ENCODE measurements around the gene KITLG.
"Not testable (repeated sequence)": the region's sequence is repeated elsewhere in the genome, so short reads cannot be mapped to it uniquely, and the experiment has no call there.

KITLG gene

DNA sequence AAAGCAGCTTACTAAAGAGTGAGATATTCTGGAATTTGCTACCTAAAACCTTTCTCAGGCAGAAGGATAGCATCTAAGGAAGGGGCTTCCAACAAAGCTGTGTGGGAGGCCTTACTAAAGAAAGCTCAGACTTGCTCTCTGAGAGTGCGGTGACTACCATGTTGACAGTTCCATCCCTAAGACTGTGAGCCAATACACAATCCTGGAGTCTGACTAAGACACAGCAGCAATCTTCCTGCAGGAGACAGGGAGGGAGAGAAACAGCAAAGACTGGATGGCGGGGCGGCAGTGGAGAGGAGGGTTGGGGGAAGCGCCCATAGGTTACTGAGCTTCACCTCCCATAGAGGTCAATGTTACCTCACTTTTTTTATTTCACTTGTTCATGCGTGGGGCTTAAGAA lies 70.9 kb downstream of the KITLG start:
- DNase-seq (ENCODE audit: extremely low read depth, insufficient read length), result no peak
- Histone ChIP-seq H3K4me3 (replicated peaks; ENCODE audit: low read depth, low read length) (no peak overlapping the region), H3K36me3 (ENCODE audit: control insufficient read depth, insufficient read depth, low read length) (no peaks in the 10 kb centered on the region), H3K27me3 (replicated peaks; ENCODE audit: control insufficient read depth, insufficient read depth, low read length) (no peaks in the 10 kb centered on the region)
- TF ChIP-seq, protein P1, sequence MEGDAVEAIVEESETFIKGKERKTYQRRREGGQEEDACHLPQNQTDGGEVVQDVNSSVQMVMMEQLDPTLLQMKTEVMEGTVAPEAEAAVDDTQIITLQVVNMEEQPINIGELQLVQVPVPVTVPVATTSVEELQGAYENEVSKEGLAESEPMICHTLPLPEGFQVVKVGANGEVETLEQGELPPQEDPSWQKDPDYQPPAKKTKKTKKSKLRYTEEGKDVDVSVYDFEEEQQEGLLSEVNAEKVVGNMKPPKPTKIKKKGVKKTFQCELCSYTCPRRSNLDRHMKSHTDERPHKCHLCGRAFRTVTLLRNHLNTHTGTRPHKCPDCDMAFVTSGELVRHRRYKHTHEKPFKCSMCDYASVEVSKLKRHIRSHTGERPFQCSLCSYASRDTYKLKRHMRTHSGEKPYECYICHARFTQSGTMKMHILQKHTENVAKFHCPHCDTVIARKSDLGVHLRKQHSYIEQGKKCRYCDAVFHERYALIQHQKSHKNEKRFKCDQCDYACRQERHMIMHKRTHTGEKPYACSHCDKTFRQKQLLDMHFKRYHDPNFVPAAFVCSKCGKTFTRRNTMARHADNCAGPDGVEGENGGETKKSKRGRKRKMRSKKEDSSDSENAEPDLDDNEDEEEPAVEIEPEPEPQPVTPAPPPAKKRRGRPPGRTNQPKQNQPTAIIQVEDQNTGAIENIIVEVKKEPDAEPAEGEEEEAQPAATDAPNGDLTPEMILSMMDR (IDR thresholded peaks at IDR 0.05; ENCODE audit: insufficient read depth, low read length, poor library complexity, severe bottlenecking), result no peak

DNA sequence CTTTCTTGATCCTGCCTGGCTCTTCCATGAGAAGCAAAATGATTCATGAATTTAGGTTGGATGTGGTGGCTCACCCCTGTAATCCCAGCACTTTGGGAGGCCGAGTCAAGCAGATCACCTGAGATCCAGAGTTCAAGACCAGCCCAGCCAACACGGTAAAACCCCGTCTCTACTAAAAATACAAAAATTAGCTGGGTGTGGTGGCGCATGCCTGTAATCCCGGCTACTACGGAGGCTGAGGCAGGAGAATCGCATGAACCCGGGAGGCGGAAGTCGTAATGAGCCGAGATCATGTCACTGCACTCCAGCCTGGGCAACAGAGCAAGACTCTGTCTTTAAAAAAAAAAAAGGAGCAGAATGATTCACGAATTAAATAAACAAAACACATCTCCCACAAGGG lies 72.4 kb downstream of the KITLG start:
- H3K36me3 ChIP-seq (ENCODE audit: control insufficient read depth, insufficient read depth, low read length); H3K27me3 ChIP-seq (replicated peaks; ENCODE audit: control insufficient read depth, insufficient read depth, low read length); H3K4me3 ChIP-seq (replicated peaks; ENCODE audit: low read depth, low read length); DNase-seq (ENCODE audit: extremely low read depth, insufficient read length): not testable (repeated sequence)

DNA sequence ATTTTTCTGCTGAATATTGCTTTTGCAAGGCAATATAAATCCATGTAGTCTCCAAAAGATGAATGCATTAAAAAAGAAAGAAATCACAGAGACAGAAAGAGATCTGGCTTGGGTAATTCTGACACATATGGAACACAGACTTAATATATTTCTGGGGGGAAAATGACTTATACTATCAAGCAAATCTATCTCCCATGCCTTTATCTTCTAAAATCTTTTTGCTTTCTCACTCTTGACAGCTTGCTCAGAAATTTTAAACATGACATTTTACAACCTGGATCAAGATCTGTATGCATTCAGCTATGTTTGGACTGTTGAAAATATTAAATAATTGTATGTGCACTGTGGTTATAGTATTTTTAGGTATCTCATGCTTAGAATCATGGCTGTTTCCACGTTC lies 73.0 kb downstream of the KITLG start:
- Histone ChIP-seq H3K36me3 (ENCODE audit: control insufficient read depth, insufficient read depth, low read length) (no peaks in the 10 kb centered on the region), H3K4me3 (replicated peaks; ENCODE audit: low read depth, low read length) (no peak overlapping the region), H3K27me3 (replicated peaks; ENCODE audit: control insufficient read depth, insufficient read depth, low read length) (no peaks in the 10 kb centered on the region)
- DNase-seq (ENCODE audit: extremely low read depth, insufficient read length), result no peak
- TF ChIP-seq, protein P1 (IDR thresholded peaks at IDR 0.05; ENCODE audit: insufficient read depth, low read length, poor library complexity, severe bottlenecking), result no peak

DNA sequence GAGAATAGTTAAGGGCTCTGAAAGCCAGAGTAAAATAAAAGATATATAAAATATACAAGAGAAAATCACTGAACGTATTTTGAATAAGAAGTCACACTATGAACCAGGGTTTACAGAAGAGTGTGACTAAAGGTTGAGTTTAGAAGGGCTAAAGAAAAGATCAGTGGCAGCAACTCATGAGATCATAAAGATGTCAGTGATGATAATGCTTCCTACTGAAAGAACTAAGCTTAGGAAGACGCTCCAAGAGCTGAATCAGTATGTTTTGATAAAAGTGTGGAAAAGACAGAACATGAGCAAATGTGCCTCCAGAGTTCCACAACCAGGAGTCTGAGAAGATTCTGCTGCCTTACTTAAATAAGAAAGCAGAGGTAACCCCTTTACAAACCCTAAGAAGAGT lies 74.6 kb downstream of the KITLG start:
- Histone ChIP-seq H3K4me3 (replicated peaks; ENCODE audit: low read depth, low read length) (no peak overlapping the region), H3K36me3 (ENCODE audit: control insufficient read depth, insufficient read depth, low read length) (no peaks in the 10 kb centered on the region), H3K27me3 (replicated peaks; ENCODE audit: control insufficient read depth, insufficient read depth, low read length) (no peaks in the 10 kb centered on the region)
- no peak for DNase-seq (ENCODE audit: extremely low read depth, insufficient read length)
- TF ChIP-seq, protein P1 (IDR thresholded peaks at IDR 0.05; ENCODE audit: insufficient read depth, low read length, poor library complexity, severe bottlenecking), result no peak

DNA sequence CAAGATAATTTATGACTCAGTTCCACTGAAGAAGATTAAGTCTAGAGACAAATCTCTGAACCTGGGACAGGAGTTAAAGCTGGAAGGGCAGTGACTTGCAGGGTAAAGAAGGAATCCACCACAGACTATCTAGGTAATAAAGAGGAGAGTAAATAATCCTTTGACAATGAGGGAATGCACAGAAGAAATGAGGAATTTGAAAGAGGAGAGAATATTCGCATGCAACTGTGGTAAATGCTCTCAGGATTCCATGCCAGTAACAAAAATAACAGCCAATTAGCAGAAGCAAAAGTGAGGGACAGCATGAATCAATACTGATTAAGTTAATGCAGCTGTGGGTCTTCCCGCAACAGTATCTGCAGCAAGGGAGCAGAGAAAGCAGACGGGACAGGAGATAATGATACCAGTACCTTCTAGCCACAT lies 77.0 kb downstream of the KITLG start:
- Histone ChIP-seq H3K4me3 (replicated peaks; ENCODE audit: low read depth, low read length) (no peak overlapping the region), H3K36me3 (ENCODE audit: control insufficient read depth, insufficient read depth, low read length) (no peaks in the 10 kb centered on the region), H3K27me3 (replicated peaks; ENCODE audit: control insufficient read depth, insufficient read depth, low read length) (no peaks in the 10 kb centered on the region)
- no peak for DNase-seq (ENCODE audit: extremely low read depth, insufficient read length)
- TF ChIP-seq, protein P1 (IDR thresholded peaks at IDR 0.05; ENCODE audit: insufficient read depth, low read length, poor library complexity, severe bottlenecking), result no peak

DNA sequence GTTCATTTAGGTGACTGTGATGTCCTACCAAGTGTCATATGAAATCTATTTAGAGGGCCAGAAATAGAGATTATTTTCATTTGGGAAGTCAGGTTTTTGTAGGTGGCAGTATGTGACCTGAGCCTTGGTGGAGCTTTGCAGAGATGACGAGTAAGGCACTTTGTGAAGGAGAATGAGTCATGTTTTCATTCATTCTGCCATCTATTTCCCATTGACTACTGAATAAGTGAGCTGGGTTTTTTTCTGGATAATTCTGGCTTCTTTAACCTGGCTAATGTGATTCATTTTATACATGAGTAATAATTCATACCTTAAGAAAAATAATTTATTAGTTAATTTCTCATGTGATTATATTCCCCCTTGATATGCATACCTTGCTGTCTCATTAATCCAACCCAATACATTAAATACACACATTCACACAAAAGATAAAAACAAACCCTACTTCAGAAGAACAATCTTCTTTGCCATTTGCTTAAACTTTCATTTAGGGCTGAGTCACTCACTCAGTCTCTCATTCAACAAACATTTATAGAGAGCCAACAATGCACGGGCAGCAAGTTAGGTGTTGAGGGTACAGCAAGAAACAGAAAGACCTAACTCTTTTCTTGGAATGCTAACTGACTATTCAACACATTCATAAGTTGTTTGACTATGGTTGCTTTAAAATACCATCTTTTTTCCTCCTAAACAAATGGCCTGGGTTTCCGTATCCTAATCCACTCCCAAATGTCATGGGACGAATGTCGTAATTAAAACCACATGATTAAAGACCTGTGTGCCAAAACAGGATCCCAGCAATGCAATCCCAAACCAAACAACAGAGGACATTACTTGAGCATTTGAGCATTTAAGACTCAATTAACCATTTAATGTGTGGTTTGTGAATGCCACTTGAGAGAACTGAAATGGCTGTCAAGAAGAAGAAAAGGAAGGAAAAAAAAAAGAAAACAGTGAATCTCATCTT lies 78.0 kb downstream of the KITLG start:
- TF ChIP-seq, protein P1 (IDR thresholded peaks at IDR 0.05; ENCODE audit: insufficient read depth, low read length, poor library complexity, severe bottlenecking), result no peak
- Histone ChIP-seq H3K4me3 (replicated peaks; ENCODE audit: low read depth, low read length) (no peak overlapping the region), H3K27me3 (replicated peaks; ENCODE audit: control insufficient read depth, insufficient read depth, low read length) (no peaks in the 10 kb centered on the region), H3K36me3 (ENCODE audit: control insufficient read depth, insufficient read depth, low read length) (no peaks in the 10 kb centered on the region)
- DNase-seq (ENCODE audit: extremely low read depth, insufficient read length), result no peak
